SK-N-SH treated with all-trans-retinoic acid at 6 μM for 48 hours (cell line): ENCODE results near the gene GRB14.

Experiments
- ATAC-seq: fragments of 200-7000 bp; cut with Tn5 transposase; 3 replicates; pipeline ENCODE4 v1.9.1; 2020; ENCODE audit warnings: mild to moderate bottlenecking, moderate library complexity
- ARNTL ChIP-seq: fragments of 450-650 bp; formaldehyde crosslinking; IDR thresholded peaks from 2 replicates; pipeline ENCODE4 v1.5.0; 2020; ENCODE audit warnings: low read depth, mild to moderate bottlenecking, moderate library complexity, borderline replicate concordance
- BACH2 ChIP-seq: fragments of 250-450 bp; sonication (Bioruptor Pico); IDR thresholded peaks from 2 replicates; pipeline ENCODE4 v1.9.0; 2021; ENCODE audit warnings: mild to moderate bottlenecking, borderline replicate concordance
- CREB5 ChIP-seq: fragments of 250-450 bp; sonication (Bioruptor Pico); IDR thresholded peaks from 2 replicates; pipeline ENCODE4 v1.5.1; 2020; ENCODE audit warnings: low read depth, mild to moderate bottlenecking, moderate library complexity
- CSDC2 ChIP-seq: fragments of 250-450 bp; sonication (Bioruptor Pico); IDR thresholded peaks from 2 replicates; pipeline ENCODE4 v1.5.0; 2020; ENCODE audit warnings: mild to moderate bottlenecking, moderate library complexity
- CSRNP3 ChIP-seq: fragments of 250-450 bp; sonication (Bioruptor Pico); IDR thresholded peaks from 2 replicates; pipeline ENCODE4 v1.5.1; 2021; ENCODE audit warnings: mild to moderate bottlenecking, moderate library complexity
- ISL1 ChIP-seq: fragments of 250-450 bp; sonication (Bioruptor Pico); IDR thresholded peaks from 2 replicates; pipeline ENCODE4 v2.1.2; 2022; ENCODE audit warnings: mild to moderate bottlenecking, moderate library complexity
- OSR1 ChIP-seq: fragments of 250-450 bp; sonication (Bioruptor Pico); IDR thresholded peaks from 2 replicates; pipeline ENCODE4 v1.8.0; 2022; ENCODE audit warnings: moderate library complexity, mild to moderate bottlenecking, inconsistent platforms
- PATZ1 ChIP-seq: fragments of 250-450 bp; sonication (Bioruptor Pico); IDR thresholded peaks from 2 replicates; pipeline ENCODE4 v1.8.0; 2020; ENCODE audit warnings: mild to moderate bottlenecking, moderate library complexity, borderline replicate concordance
- POU6F1 ChIP-seq: fragments of 250-450 bp; sonication (Bioruptor Pico); IDR thresholded peaks from 2 replicates; pipeline ENCODE4 v1.8.0; 2021; ENCODE audit warnings: low read depth, mild to moderate bottlenecking, moderate library complexity, borderline replicate concordance
- PPARA ChIP-seq: fragments of 250-450 bp; sonication (Bioruptor Pico); IDR thresholded peaks from 2 replicates; pipeline ENCODE4 v1.5.0; 2020; ENCODE audit warnings: mild to moderate bottlenecking, borderline replicate concordance
- RARB ChIP-seq: fragments of 250-450 bp; sonication (Bioruptor Pico); IDR thresholded peaks from 2 replicates; pipeline ENCODE4 v1.8.0; 2021; ENCODE audit warnings: mild to moderate bottlenecking, moderate library complexity
- TCF4 ChIP-seq: fragments of 250-450 bp; sonication (Bioruptor Pico); IDR thresholded peaks from 2 replicates; pipeline ENCODE4 v1.8.0; 2021; ENCODE audit warnings: mild to moderate bottlenecking, moderate library complexity, borderline replicate concordance
- TSHZ2 ChIP-seq: fragments of 250-450 bp; sonication (Bioruptor Pico); IDR thresholded peaks from 2 replicates; pipeline ENCODE4 v1.5.0; 2020; ENCODE audit warnings: mild to moderate bottlenecking, moderate library complexity
- ZC3H10 ChIP-seq: fragments of 250-450 bp; sonication (Bioruptor Pico); IDR thresholded peaks from 2 replicates; pipeline ENCODE4 v1.5.1; 2021; ENCODE audit warnings: mild to moderate bottlenecking, moderate library complexity
- ZFP3 ChIP-seq: fragments of 250-450 bp; sonication (Bioruptor Pico); IDR thresholded peaks from 2 replicates; pipeline ENCODE4 v1.5.0; 2020; ENCODE audit warnings: mild to moderate bottlenecking, moderate library complexity
- ZFP30 ChIP-seq: fragments of 450-650 bp; formaldehyde crosslinking; IDR thresholded peaks from 2 replicates; pipeline ENCODE4 v1.5.0; 2022; ENCODE audit warnings: mild to moderate bottlenecking, moderate library complexity
- ZNF565 ChIP-seq: fragments of 450-650 bp; formaldehyde crosslinking; conservative IDR thresholded peaks from 2 replicates; pipeline ENCODE4 v1.5.0; 2020; ENCODE audit warnings: low read depth, mild to moderate bottlenecking, moderate library complexity
- ZNF70 ChIP-seq: fragments of 450-650 bp; formaldehyde crosslinking; IDR thresholded peaks from 2 replicates; pipeline ENCODE4 v1.5.0; 2020; ENCODE audit warnings: mild to moderate bottlenecking, moderate library complexity

The GRB14 gene

GRCh38 chr2:164620873-164621763, at the start of gene GRB14:
Gene GRB14 (minus strand): TSS chr2:164621482. CDS start chr2:164621309, 173 bp downstream.
- ATAC-seq = peak; percentile 87
- TF ChIP-seq PATZ1 (CRISPR knock-in tag) (no peak), BACH2 (CRISPR knock-in tag) (no peak), CSRNP3 (CRISPR knock-in tag) (no peak), ISL1 (CRISPR knock-in tag) (no peak), PPARA (CRISPR knock-in tag) (no peak), ZNF70 (CRISPR knock-in tag) (no peak), TSHZ2 (CRISPR knock-in tag) (no peak), ARNTL (CRISPR knock-in tag) (no peak), ZC3H10 (CRISPR knock-in tag) (no peak), ZNF565 (no peak), ZFP3 (no peak), TCF4 (no peak), OSR1 (CRISPR knock-in tag) (no peak), RARB (CRISPR knock-in tag) (no peak), CSDC2 (CRISPR knock-in tag) (no peak)

- no peak for ATAC-seq
- TF ChIP-seq POU6F1 (CRISPR knock-in tag) = no peak
- no peak for TF ChIP-seq CSRNP3 (CRISPR knock-in tag)
- TF ChIP-seq CREB5 (CRISPR knock-in tag) = no peak
- no peak for TF ChIP-seq ZFP30
- TF ChIP-seq OSR1 (CRISPR knock-in tag) = no peak
- TF ChIP-seq TCF4 = no peak
Measured at GRCh38 chr2:164669291-164669690, 48.0 kb upstream of the GRB14 start.

- TF ChIP-seq PATZ1 (CRISPR knock-in tag) (no peak), ZFP30 (no peak), CREB5 (CRISPR knock-in tag) (no peak)
Measured at GRCh38 chr2:164667566-164667965, 46.3 kb upstream of the GRB14 start.

More at GRCh38 chr2:164667566-164667965, 46.3 kb upstream of the GRB14 start:
- no peak for ATAC-seq
